GM12878 (cell line): ENCODE results near the gene NRP1.

Source experiments
- CHD4 ChIP-seq: fragments of 200-600 bp; sonication (generic); IDR thresholded peaks from 2 replicates; pipeline ENCODE4 v1.6.1; 2016; ENCODE audit warnings: mild to moderate bottlenecking
- CTCF ChIP-seq, 3 experiments: IDR thresholded peaks in 2 of 3; conservative IDR thresholded peaks in 1 of 3; 2 replicates each; pipeline ENCODE4 v1.5.1; 2011; ENCODE audit warnings: low read depth in 3 of 3, low read length in 3 of 3, mild to moderate bottlenecking in 3 of 3, control low read depth in 2 of 3, moderate library complexity in 2 of 3, inconsistent platforms in 1 of 3, mixed read lengths in 1 of 3; ENCODE audit not compliant: control insufficient read depth in 2 of 3, insufficient read depth in 1 of 3; ENCODE audit errors: extremely low read depth in 1 of 3
- ELK1 ChIP-seq: IDR thresholded peaks from 2 replicates; pipeline ENCODE4 v1.6.1; 2012; ENCODE audit warnings: low read depth, low read length, improper control_type of control experiment
- EZH2 ChIP-seq: IDR thresholded peaks from 2 replicates; pipeline ENCODE4 v1.6.1; 2012; ENCODE audit warnings: low read depth, mild to moderate bottlenecking, control low read depth, inconsistent platforms, low read length, borderline replicate concordance; ENCODE audit not compliant: control insufficient read depth
- IRF3 ChIP-seq: fragments of 450-650 bp; IDR thresholded peaks from 2 replicates; pipeline ENCODE4 v1.6.1; 2014; ENCODE audit warnings: mild to moderate bottlenecking
- JUNB ChIP-seq: IDR thresholded peaks from 2 replicates; pipeline ENCODE4 v1.6.1; 2016; ENCODE audit warnings: antibody characterized with exemption, mild to moderate bottlenecking
- POLR2A ChIP-seq: IDR thresholded peaks from 2 replicates; pipeline ENCODE4 v1.6.1; 2011; ENCODE audit warnings: low read depth, mild to moderate bottlenecking, low read length
- POLR2AphosphoS5 ChIP-seq: IDR thresholded peaks from 2 replicates; pipeline ENCODE4 v1.6.1; 2011; ENCODE audit warnings: mild to moderate bottlenecking, low read length, inconsistent platforms
- RAD21 ChIP-seq: IDR thresholded peaks from 2 replicates; pipeline ENCODE4 v1.6.1; 2011; ENCODE audit warnings: mild to moderate bottlenecking, low read depth, low read length, moderate library complexity; ENCODE audit not compliant: insufficient read depth
- SPI1 ChIP-seq: IDR thresholded peaks from 2 replicates; pipeline ENCODE4 v1.6.1; 2011; ENCODE audit warnings: low read depth, mild to moderate bottlenecking, low read length, moderate library complexity, borderline replicate concordance; ENCODE audit not compliant: insufficient read depth
- TCF7 ChIP-seq: IDR thresholded peaks from 2 replicates; pipeline ENCODE4 v1.6.1; 2014; ENCODE audit warnings: antibody characterized with exemption, borderline replicate concordance
- YY1 ChIP-seq: IDR thresholded peaks from 2 replicates; pipeline ENCODE4 v1.6.1; 2011; ENCODE audit warnings: low read depth, mild to moderate bottlenecking, low read length

- TF ChIP-seq RAD21, result no peak
- no peak for TF ChIP-seq POLR2A
- TF ChIP-seq CTCF (IDR thresholded peaks at IDR 0.05 in 2 of 3, conservative IDR thresholded peaks at IDR 0.05 in 1 of 3; ENCODE audit: control insufficient read depth in 2 of 3, extremely low read depth in 1 of 3, insufficient read depth in 1 of 3, low read depth in 3 of 3, low read length in 3 of 3), result no peak
- TF ChIP-seq TCF7, result no peak
- no peak for TF ChIP-seq ELK1
- no peak for TF ChIP-seq JUNB
- TF ChIP-seq POLR2AphosphoS5, result no peak
- no peak for TF ChIP-seq IRF3
- TF ChIP-seq YY1, result no peak
- no peak for TF ChIP-seq CHD4
- TF ChIP-seq EZH2, result no peak
- TF ChIP-seq SPI1, result no peak
Measured at GRCh38 chr10:33279276-33279675, 55.2 kb downstream of the NRP1 start.
